Fibroblast of peridontal ligament (primary cell): ENCODE data around the gene LMBR1L.
"Not testable (repeated sequence)": the region's sequence is repeated elsewhere in the genome, so short reads cannot be mapped to it uniquely, and the experiment has no call there.

Experiments used
- DNase-seq: peaks from one replicate; pipeline ENCODE4 v3.0.0-alpha.2; 2010; ENCODE audit errors: extremely low read depth

LMBR1L gene, protein sequence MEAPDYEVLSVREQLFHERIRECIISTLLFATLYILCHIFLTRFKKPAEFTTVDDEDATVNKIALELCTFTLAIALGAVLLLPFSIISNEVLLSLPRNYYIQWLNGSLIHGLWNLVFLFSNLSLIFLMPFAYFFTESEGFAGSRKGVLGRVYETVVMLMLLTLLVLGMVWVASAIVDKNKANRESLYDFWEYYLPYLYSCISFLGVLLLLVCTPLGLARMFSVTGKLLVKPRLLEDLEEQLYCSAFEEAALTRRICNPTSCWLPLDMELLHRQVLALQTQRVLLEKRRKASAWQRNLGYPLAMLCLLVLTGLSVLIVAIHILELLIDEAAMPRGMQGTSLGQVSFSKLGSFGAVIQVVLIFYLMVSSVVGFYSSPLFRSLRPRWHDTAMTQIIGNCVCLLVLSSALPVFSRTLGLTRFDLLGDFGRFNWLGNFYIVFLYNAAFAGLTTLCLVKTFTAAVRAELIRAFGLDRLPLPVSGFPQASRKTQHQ

DNA sequence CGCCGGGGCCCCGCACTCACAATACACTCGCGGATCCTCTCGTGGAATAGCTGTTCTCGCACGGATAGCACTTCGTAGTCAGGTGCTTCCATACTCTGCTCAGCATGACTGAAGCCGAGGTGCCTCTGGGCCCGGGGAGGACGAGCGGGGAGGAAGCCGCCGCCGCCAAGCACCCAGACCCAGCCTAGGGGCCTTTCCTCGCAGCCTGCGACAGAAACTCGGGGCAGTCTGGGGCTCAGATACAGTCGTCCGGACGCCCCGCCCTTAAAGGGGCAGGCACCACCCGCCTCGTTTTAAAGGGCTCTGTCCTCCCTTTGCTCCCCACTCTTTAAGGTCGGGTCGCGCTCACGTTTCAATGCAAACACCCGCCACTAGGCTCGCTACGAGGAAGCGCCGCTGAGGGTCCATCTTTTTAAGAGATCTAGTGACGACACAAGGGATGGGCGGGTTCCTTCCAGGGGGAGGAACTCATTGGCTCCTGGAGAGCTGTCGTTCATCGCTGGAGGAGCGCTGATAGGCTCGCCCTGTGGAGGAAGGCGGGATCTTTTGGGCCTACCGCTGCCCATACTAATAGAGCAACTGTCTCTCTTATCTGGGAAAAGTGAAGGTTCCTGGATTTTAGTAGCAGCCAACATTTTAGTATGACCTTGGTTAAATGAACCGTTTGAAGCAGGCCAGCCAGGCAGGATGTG lies at the start of gene LMBR1L:
Gene LMBR1L (minus strand): TSS at position 384 of the 692 bp plus-strand sequence. CDS start 292 bp downstream, at position 92.
- DNase-seq = peak; percentile 99

DNA sequence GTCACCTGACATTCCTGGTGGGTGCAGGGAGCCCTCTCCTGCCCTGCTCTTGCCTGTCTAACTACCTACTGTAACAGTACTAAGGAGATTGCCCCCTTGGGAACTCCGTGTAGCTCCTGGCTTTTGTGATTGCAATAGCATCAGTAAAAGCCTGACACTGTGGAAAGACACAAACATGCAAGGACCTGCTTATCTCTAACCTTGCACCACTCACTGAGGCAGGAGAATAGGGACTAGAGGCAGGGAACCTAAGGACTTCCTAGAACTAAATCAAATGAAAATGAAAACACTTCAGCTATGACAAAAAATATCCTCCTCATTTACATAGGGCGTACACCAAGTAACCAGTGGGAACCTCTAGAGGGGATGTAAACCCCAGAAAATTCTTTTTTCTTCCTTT lies 49.8 kb upstream of the LMBR1L start:
- DNase-seq = no peak

DNA sequence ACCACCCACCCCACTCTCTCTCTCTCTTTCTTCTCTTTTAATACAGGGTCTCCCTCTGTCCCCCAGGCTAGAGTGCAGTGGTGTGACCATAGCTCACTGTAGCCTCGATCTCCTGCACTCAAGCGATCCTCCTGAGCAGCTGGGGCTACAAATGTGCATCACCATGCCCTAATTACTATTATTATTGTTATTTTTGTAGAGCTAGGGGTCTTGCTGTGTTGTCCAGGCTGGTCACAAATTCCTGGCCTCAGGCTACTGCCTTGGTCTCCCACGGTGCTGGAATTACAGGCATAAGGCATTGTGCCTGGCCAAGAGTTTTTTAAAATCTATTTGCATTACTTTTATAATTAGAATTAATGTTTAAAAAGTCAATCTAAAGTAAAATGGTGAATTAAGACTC lies 43.6 kb upstream of the LMBR1L start:
- no peak for DNase-seq

DNA sequence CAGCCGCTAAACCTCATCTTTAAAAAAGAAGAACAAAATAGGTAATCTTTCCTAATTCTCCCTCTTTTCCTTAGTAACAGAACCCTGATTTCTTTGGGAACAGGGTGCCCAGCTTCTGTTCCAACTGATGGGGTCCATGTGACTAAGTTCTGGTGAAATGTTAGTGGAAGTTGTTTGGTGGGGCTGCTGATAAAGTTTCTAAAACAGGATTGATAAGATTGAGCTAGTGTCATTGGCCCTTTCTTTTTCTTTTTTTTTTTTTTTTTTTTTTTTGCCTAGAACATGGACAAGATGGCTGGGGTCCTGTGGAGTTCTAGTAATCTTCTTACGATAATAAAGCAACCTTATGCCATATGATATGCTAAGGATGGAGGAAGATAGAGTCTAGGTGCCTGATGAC lies 36.7 kb upstream of the LMBR1L start:
- no peak for DNase-seq

DNA sequence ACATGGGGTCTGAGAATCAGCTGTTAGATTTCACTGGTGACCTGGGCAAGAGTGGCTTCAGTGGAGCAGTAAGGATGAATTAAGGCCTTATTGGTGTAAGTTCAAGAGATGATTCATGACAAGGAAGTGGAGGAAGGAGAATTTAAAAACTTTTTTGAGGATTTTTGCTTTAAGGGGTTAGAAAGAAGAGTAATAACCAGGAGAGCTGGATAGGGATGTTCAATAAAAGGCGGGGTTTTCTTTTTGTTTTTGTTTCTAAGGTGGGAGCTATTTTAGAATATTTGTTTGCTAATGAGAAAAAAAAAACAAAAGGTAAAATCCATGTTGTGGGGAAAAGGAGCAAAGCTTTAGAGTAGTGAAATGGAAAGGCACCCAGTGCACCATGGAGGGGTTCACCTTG lies 35.8 kb upstream of the LMBR1L start:
- DNase-seq = no peak

DNA sequence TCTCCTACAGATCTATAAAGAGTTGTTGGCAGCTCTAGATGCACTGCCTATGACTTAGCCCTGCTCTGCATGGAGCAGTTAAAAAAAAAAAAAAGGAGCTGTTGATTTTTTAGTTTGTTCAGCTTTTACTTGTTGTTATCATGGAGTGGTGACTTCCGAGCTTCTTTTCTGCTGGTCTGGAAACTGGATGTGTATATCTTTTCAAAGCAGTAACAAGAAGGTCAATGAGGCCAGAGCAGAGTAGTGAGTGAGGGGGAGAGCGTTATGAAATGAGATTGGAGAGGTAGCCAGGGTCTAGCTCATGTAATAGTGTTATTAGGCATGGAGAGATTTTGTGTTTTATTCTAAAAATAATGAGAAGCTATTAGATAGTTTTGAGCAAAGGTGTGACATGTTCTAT lies 33.7 kb upstream of the LMBR1L start:
- no peak for DNase-seq

DNA sequence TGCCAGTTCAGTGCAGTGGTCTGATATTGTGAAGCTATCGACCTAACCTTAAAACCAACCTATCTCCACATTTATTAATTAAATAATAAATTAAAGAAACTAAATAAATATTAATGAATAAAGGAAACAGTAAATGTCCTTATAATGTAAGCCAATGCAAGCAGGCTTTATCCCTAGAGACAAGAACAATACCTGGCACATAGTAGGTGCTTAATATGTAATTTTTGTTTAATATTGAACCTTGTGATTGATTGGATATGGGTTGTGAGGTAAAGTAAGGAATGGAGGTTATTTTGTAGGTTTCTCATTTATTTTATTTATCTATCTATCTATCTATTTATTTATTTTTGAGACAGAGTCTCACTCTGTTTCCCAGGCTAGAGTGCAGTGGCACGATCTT lies 28.4 kb upstream of the LMBR1L start:
- no peak for DNase-seq

DNA sequence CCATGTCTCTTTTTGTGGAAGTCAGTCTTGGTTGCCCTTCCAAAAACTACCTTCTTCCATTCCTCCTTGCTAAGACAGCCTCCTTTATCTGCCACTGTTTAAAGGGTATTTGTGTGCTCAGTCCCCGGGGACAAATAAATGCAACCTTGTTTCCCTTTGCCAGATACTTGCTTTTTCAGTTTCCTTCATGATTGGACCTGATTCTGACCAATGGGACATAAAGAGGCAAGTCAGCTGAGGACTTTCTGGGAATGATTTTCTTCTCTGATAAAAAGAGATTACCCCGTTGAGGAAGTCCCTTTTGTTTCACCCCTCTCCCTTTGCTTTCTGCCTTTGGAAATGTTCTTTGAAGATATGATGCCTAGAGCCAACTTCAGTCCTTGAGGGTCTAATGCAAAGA lies 27.9 kb upstream of the LMBR1L start:
- no peak for DNase-seq

DNA sequence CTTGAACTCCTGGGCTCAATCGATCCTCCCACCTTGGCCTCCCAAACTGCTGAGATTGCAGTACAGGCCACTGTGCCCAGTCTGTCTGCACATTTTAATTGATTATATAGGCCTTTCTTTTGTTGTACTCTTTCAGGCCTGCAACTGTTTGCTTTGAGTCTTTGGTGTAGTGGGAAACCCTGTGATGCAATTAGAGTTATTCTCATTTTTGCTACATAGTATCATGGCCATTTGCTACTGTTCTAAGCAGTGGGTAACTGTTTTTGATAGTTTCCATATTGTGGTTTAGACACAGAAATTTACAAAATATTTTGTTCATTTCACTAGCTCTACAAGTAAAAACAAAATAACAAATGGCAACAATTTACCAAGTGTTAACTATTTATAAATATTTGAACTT lies 26.8 kb upstream of the LMBR1L start:
- peak; percentile 24 for DNase-seq

DNA sequence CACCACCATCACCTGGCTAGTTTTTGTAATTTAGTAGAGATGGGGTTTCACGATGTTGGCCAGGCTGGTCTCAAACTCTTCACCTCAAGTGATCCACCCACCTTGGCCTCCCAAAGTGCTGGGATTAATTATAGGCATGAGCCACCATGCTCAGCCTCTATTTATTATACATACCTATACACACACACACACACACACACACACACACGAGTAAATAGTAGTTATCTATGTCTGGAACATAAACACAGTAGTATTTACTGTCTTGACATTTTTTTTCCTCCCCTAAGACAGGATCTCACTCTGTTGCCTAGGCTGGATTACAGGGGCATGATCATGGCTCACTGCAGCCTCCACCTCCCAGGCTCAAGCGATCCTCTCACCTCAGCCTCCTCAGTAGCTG lies 26.4 kb upstream of the LMBR1L start:
- not testable (repeated sequence) for DNase-seq

DNA sequence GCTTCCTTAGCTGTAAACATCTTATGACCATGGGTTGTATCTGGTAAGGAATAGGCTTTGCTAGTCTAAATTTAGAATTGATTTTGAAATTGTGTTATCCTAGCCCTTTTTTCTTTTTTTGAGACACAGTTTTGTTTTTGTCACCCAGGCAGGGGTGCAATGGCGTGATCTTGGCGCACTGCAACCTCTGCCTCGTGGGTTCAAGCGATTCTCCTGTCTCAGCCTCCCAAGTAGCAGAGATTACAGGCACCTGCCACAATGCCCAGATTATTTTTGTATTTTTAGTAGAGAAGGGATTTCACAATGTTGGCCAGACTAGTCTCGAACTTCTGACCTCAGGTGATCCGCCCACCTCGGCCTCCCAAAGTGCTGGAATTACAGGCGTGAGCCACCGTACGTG lies 22.9 kb upstream of the LMBR1L start:
- peak; percentile 12 for DNase-seq

DNA sequence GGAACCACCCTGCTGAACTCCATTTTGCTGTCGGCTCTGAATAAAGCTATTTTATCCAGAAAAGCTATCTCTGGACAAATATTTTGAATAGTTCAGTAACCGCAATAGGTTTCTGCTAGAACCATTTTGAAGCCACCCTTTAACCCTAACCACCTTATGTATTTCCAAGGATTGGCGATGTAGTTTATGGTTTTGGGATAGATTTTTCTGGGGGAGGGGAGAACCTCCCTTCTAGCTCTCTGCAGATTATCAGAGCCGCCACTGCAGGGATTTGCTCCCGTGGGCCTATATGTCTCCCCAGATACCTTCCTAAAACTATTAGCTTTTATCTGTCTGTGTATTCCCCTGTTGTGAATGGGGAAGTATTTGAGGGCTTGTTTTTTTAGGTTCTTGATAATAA lies 22.4 kb upstream of the LMBR1L start:
- DNase-seq = peak; percentile 27

DNA sequence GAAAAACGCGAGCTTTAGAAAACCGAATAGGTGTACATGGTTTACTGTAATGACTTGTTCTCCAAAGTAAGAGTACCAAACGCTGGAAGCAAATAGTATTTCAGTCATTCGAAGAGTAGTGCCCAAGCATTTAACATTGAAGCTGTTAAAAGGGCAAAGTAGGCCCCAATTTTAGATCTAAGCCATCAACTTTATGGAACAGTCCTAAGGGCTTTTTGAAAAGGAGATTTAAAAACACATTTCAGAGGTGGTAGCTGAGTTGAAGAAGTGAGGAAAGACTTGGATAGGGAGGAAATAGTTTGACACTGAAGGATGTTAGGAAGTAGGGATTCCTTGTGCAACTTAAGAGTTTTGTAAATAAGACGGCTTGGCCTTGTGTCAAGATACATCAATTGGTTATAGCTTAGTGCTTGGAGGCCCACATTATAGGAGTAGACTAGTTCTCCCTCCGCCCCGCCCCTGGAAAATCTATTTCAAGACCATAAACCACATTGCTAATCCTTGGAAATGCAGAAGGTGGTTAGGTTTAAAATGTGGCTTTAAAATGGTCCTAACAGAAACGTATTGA lies 21.3 kb upstream of the LMBR1L start:
- peak; percentile 80 for DNase-seq

DNA sequence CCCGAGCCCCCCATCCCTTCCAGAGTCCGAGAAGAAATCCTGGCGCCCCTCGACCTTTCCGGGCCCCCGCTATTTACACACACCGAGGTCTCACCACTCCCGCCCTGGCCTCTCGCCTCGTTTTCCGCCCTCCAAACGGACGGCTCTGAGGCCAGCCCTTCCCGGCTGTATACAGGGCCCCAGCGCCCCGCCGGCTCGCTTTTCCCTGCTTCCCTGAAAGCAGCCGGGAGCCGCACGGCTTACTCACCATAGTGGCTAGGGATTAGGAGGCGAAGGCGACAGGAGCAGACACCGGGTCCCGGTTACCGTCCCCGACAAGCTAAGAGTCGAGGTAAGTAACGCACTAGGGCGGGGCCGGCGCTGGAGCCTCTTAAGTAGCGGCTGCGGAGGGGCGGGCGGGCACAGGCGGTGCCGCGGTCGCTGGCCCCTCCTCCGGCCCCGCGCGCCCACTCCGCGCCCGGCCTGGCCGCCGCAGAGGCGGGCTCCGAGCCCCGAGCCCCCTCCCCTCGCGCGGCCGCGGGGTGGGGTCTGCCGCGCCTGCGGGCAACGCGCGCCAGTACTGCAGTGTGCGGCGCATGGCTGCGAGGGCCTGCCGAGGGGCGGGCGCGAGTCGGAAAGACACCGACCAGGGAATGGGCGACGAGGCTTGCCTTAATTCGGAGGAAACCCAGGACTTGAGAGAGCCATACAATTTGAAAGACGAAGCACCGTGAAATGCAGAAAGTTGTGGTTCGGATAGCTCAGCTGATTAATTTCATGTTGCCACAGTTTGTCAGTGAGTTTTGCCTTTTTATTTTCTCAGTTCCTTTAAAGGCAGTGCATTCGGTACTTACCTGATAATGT lies 20.6 kb upstream of the LMBR1L start, which contains the start of gene TUBA1B:
Gene TUBA1B (minus strand): TSS at position 345 of the 843 bp plus-strand sequence. CDS start 95 bp downstream, at position 250.
- DNase-seq = peak; percentile 79

DNA sequence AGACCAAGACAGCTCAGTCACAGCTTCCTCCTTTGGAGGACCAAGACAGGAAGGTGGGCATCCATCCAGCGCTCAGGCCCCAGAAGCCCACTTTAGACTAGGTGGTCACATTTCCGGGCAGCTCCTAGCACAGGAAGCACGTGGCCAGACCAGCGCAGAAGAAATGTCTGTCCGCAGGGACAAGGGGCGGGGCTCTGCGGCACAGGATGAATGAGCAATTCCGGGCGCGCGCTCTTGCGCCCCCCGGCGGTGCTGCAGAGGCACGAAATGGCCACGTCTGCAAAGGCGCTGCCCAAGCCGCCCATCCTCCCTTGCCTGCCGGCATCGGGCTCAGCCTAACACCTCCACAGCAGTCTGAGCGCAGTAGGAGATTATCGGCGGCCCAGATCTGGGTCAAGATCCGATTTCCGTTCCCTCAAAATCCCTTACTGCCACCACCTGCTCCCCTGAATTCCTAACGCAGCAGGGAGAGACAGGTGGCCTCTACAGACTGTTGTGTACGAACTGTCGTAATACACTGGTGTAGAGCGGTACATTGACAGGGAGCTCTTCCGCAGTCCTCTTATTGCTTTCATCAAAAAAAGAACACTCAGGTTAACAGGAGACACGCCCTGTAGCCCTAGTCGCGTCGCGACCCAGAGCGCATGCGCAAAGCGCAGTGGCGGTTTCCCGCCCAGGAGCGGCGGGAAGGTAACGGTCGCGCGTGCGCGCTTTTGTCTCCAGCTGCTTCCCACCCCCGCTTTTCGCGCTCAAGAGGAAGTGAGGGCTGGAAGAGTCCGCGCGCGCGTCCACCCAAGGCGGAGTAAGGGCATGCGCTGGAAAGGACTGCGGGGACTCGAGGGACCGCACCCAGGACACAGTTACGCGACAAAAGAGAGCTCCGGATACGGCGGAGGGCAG lies 19.8 kb upstream of the LMBR1L start:
- DNase-seq = peak; percentile 89

DNA sequence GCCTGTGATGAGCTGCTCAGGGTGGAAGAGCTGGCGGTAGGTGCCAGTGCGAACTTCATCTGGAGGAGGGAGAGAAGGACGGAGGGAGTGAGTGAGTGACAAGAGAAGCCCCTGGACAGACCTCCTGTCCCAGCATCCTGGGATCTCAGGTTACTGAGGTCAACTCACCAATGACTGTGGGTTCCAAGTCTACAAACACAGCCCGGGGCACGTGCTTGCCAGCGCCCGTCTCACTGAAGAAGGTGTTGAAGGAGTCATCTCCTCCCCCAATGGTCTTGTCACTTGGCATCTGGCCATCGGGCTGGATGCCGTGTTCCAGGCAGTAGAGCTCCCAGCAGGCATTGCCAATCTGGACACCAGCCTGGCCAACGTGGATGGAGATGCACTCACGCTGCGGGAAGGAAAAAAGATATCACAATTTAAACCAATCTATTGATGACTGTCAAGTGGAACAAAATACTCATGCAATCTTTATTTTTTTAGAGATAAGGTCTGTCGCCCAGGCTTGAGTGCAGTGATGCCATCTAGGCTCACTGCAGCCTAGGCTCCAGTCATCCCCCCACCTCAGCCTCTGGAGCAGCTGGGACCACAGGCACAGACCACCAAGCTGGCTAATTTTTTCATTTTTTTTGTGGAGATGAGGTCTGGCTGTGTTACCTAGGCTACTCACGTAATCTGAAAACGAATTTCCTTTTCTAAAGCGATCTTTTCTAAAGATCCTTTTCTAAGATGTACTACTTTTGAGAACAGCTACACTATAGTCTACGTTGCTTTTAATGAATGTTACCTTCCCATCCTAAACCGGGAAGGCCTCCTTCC lies 18.9 kb upstream of the LMBR1L start:
- DNase-seq = no peak

DNA sequence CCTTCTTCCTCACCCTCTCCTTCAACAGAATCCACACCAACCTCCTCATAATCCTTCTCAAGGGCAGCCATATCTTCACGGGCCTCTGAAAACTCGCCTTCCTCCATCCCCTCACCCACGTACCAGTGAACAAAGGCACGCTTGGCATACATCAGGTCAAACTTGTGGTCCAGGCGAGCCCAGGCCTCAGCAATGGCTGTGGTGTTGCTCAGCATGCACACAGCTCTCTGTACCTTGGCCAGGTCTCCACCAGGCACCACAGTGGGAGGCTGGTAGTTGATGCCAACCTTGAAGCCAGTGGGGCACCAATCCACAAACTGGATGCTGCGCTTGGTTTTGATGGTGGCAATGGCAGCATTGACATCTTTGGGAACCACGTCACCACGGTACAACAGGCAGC lies 17.3 kb upstream of the LMBR1L start:
- DNase-seq = not testable (repeated sequence)

DNA sequence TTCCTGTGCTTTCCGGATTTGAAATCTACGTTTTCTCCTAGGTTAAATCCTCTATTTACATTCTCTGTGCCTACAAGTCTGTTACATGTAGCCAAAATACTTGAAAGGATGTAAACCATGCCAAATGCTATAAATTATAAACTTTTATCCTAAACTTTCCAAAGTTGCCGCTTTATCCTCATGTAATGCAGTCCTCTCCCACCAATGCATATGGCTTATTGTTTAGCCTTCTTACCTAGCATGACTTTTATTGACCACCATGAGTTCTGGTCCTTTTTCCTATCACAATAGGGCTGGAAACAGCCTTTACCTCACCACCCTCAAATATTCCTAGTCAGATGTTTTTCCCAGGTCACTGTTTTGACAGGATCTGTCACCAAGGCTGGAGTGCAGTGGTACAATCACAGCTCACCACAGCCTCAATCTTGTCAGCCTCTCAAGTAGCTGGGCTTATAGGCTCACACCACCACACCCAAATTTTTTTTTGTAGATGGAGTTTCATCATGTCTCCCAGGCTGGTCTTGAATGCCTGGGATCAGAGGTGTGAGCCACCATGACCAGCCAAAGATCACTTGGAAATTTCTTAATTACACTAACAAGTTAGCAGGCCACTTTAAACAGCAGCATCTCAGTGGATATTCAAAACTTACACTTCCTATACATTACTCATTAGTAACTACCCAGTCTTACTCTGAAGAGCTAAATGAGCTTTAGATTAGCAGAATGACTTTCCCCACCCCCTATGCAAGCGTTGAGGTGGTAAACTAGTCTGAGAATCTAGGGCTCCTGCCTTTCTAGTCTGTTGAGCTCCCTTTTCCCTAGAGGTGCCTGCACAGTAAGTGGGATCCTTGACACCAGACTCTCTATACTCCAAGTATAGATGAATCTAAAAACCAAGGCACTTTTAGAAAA lies 16.5 kb upstream of the LMBR1L start:
- no peak for DNase-seq
